GM12891 (cell line): ENCODE measurements around the gene CAPN2.

Experiments
- POLR2A ChIP-seq: IDR thresholded peaks from 2 replicates; pipeline ENCODE4 v1.6.1; 2011; ENCODE audit warnings: low read depth, low read length, control low read depth
- POLR2AphosphoS5 ChIP-seq: IDR thresholded peaks from 2 replicates; pipeline ENCODE4 v1.6.1; 2011; ENCODE audit warnings: low read depth, low read length, control low read depth
- SPI1 ChIP-seq: IDR thresholded peaks from 2 replicates; pipeline ENCODE4 v1.6.1; 2011; ENCODE audit warnings: low read depth, low read length, control low read depth
- TAF1 ChIP-seq: IDR thresholded peaks from 2 replicates; pipeline ENCODE4 v1.6.1; 2011; ENCODE audit warnings: low read depth, low read length, control low read depth

GRCh38 chr1:223717695-223718363 lies 5.5 kb downstream of the CAPN2 start:
- TF ChIP-seq POLR2A (no peak), POLR2AphosphoS5 (no peak), TAF1 (no peak), SPI1 (no peak)
